Stimulated activated CD4-positive, alpha-beta T cell treated with anti-CD3 and anti-CD28 coated beads, Interleukin-2, amount 100 ng/mL, for 4 hours (primary cell): Measurements from ENCODE around the gene LTBP1.

Experiments
- DNase-seq: peaks from one replicate; pipeline ENCODE4 v3.0.0-alpha.2; 2020; ENCODE audit warnings: low read depth

Gene LTBP1

GRCh38 chr2:33197198-33197938 is 250.6 kb downstream of the LTBP1 start:
- DNase-seq, result no peak

- DNase-seq, result no peak
Observed at GRCh38 chr2:33202641-33203522, 256.1 kb downstream of the LTBP1 start.

- DNase-seq, result no peak
Observed at GRCh38 chr2:33204945-33205344, 258.2 kb downstream of the LTBP1 start.

- no peak for DNase-seq
Observed at GRCh38 chr2:33205693-33206434, 259.1 kb downstream of the LTBP1 start.

GRCh38 chr2:33207151-33207740 is 260.5 kb downstream of the LTBP1 start:
- DNase-seq, result no peak

GRCh38 chr2:33208400-33208799 is 261.6 kb downstream of the LTBP1 start:
- no peak for DNase-seq

- no peak for DNase-seq
Observed at GRCh38 chr2:33209976-33210375, 263.2 kb downstream of the LTBP1 start.

GRCh38 chr2:33210626-33211025 is 263.9 kb downstream of the LTBP1 start:
- DNase-seq, result no peak

GRCh38 chr2:33212151-33212550 is 265.4 kb downstream of the LTBP1 start:
- DNase-seq, result no peak

- DNase-seq, result no peak
Observed at GRCh38 chr2:33213244-33213643, 266.5 kb downstream of the LTBP1 start.

GRCh38 chr2:33213648-33214047 is 266.9 kb downstream of the LTBP1 start:
- DNase-seq, result no peak

- DNase-seq, result no peak
Observed at GRCh38 chr2:33214436-33214835, 267.7 kb downstream of the LTBP1 start.

- no peak for DNase-seq
Observed at GRCh38 chr2:33214857-33215256, 268.1 kb downstream of the LTBP1 start.

GRCh38 chr2:33215299-33215698 is 268.5 kb downstream of the LTBP1 start:
- no peak for DNase-seq

GRCh38 chr2:33215983-33216382 is 269.2 kb downstream of the LTBP1 start:
- DNase-seq, result no peak

GRCh38 chr2:33216508-33217182 is 269.9 kb downstream of the LTBP1 start:
- DNase-seq, result no peak

- no peak for DNase-seq
Observed at GRCh38 chr2:33217406-33217805, 270.7 kb downstream of the LTBP1 start.

GRCh38 chr2:33219114-33219513 is 272.4 kb downstream of the LTBP1 start:
- no peak for DNase-seq

GRCh38 chr2:33219850-33220275 is 273.1 kb downstream of the LTBP1 start:
- DNase-seq, result no peak

GRCh38 chr2:33220533-33220932 is 273.8 kb downstream of the LTBP1 start:
- no peak for DNase-seq

GRCh38 chr2:33221046-33221784 is 274.5 kb downstream of the LTBP1 start:
- no peak for DNase-seq
